ENCODE measurements around the gene IL34.

Gene IL34

GRCh38 chr16:70688246-70688742 is 41.9 kb downstream of the IL34 start:
- Histone ChIP-seq H3K27me3 (ENCODE audit: insufficient read depth, poor library complexity, severe bottlenecking) (no peaks in the 10 kb centered on the region), H3K27ac (replicated peaks) (no peak overlapping the region), H3K4me3 (replicated peaks; ENCODE audit: insufficient read depth, low read length) (no peak overlapping the region)
- DNase-seq (ENCODE audit: low read depth in 1 of 2, low spot score in 1 of 2), result no peak
- TF ChIP-seq SPI1 (IDR thresholded peaks at IDR 0.05; ENCODE audit: borderline replicate concordance, low read depth) (no peak), POLR2AphosphoS5 (IDR thresholded peaks at IDR 0.05; ENCODE audit: low read depth) (no peak), GABPA (IDR thresholded peaks at IDR 0.05; ENCODE audit: low read depth) (no peak), CTCF (IDR thresholded peaks at IDR 0.05; ENCODE audit: insufficient read depth, low read length) (no peak), REST (IDR thresholded peaks at IDR 0.05; ENCODE audit: insufficient replicate concordance, low read depth) (no peak)

GRCh38 chr16:70689035-70689969 is 42.9 kb downstream of the IL34 start:
- no peak for DNase-seq (ENCODE audit: low read depth in 1 of 2, low spot score in 1 of 2)
- no peak for TF ChIP-seq GABPA (IDR thresholded peaks at IDR 0.05; ENCODE audit: low read depth)
- TF ChIP-seq SPI1 (IDR thresholded peaks at IDR 0.05; ENCODE audit: borderline replicate concordance, low read depth), result no peak
- no peak for TF ChIP-seq POLR2AphosphoS5 (IDR thresholded peaks at IDR 0.05; ENCODE audit: low read depth)
- no peak for TF ChIP-seq REST (IDR thresholded peaks at IDR 0.05; ENCODE audit: insufficient replicate concordance, low read depth)
- no peak for TF ChIP-seq CTCF (IDR thresholded peaks at IDR 0.05; ENCODE audit: insufficient read depth, low read length)
- Histone ChIP-seq H3K4me3 (replicated peaks; ENCODE audit: insufficient read depth, low read length) (no peak overlapping the region), H3K27ac (replicated peaks) (no peak overlapping the region), H3K27me3 (ENCODE audit: insufficient read depth, poor library complexity, severe bottlenecking) (no peaks in the 10 kb centered on the region)

GRCh38 chr16:70689970-70690891 is 43.9 kb downstream of the IL34 start:
- Histone ChIP-seq H3K4me3 (replicated peaks; ENCODE audit: insufficient read depth, low read length) (no peak overlapping the region), H3K27me3 (ENCODE audit: insufficient read depth, poor library complexity, severe bottlenecking) (no peaks in the 10 kb centered on the region), H3K27ac (replicated peaks) (no peak overlapping the region)
- DNase-seq (ENCODE audit: low read depth in 1 of 2, low spot score in 1 of 2), result no peak
- no peak for TF ChIP-seq POLR2AphosphoS5 (IDR thresholded peaks at IDR 0.05; ENCODE audit: low read depth)
- TF ChIP-seq REST (IDR thresholded peaks at IDR 0.05; ENCODE audit: insufficient replicate concordance, low read depth), result no peak
- no peak for TF ChIP-seq SPI1 (IDR thresholded peaks at IDR 0.05; ENCODE audit: borderline replicate concordance, low read depth)
- TF ChIP-seq CTCF (IDR thresholded peaks at IDR 0.05; ENCODE audit: insufficient read depth, low read length), result no peak
- no peak for TF ChIP-seq GABPA (IDR thresholded peaks at IDR 0.05; ENCODE audit: low read depth)

Measured in HL-60 (cell line).